Activated gamma-delta T cell treated with anti-CD3 and anti-CD28 coated beads, Interleukin-2, amount 50 U/mL, for 16 hours (primary cell): Measurements from ENCODE around the gene HOTAIR.

Experiments
- DNase-seq: peaks from one replicate; pipeline ENCODE4 v3.0.0-alpha.2; 2020; ENCODE audit warnings: low read depth

HOTAIR gene

GRCh38 chr12:54000116-54001114 is 25.7 kb upstream of the HOTAIR start, which contains the start of gene HOXC9:
Gene HOXC9, plus strand, starts transcription at chr12:54000161. Its CDS starts 28 bp downstream, at chr12:54000189.
- DNase-seq = no peak

- no peak for DNase-seq
Measured at GRCh38 chr12:53999559-54000115, 24.9 kb upstream of the HOTAIR start.

GRCh38 chr12:53998900-53999236 is 24.1 kb upstream of the HOTAIR start:
- DNase-seq = no peak

GRCh38 chr12:53998110-53998899 is 23.6 kb upstream of the HOTAIR start:
- DNase-seq = no peak

GRCh38 chr12:53997204-53998109 is 22.7 kb upstream of the HOTAIR start:
- no peak for DNase-seq

- DNase-seq = no peak
Measured at GRCh38 chr12:53996240-53997203, 21.8 kb upstream of the HOTAIR start.

GRCh38 chr12:53995378-53996239 is 20.9 kb upstream of the HOTAIR start:
- DNase-seq = no peak

- DNase-seq = no peak
Measured at GRCh38 chr12:53995002-53995377, 20.2 kb upstream of the HOTAIR start.

GRCh38 chr12:53994264-53995001 is 19.7 kb upstream of the HOTAIR start:
- no peak for DNase-seq

- no peak for DNase-seq
Measured at GRCh38 chr12:53994009-53994263, 19.2 kb upstream of the HOTAIR start.

- no peak for DNase-seq
Measured at GRCh38 chr12:53993162-53994008, 18.6 kb upstream of the HOTAIR start.

- DNase-seq = no peak
Measured at GRCh38 chr12:53992377-53992889, 17.7 kb upstream of the HOTAIR start.

GRCh38 chr12:53991077-53991460 is 16.3 kb upstream of the HOTAIR start:
- no peak for DNase-seq

- DNase-seq = no peak
Measured at GRCh38 chr12:53990311-53991076, 15.7 kb upstream of the HOTAIR start.

- DNase-seq = no peak
Measured at GRCh38 chr12:53989227-53990113, 14.7 kb upstream of the HOTAIR start.
